Body of pancreas (tissue), 4 donors: ENCODE measurements around the gene MFAP5.

Source experiments
- CTCF ChIP-seq, 7 experiments: fragments of 450-650 bp in 4 of 7; fragments of 200-600 bp in 3 of 7; sonication (generic) in 3 of 7; IDR thresholded peaks; one replicate each; pipeline ENCODE4 v1.5.1; 2016 to 2019; ENCODE audit warnings: antibody characterized with exemption in 7 of 7
- POLR2A ChIP-seq, 3 donors: fragments of 450-650 bp; IDR thresholded peaks; one replicate each; pipeline ENCODE4 v1.6.1; 2016; ENCODE audit warnings: antibody characterized with exemption in 3 of 3, mild to moderate bottlenecking in 2 of 3

DNA sequence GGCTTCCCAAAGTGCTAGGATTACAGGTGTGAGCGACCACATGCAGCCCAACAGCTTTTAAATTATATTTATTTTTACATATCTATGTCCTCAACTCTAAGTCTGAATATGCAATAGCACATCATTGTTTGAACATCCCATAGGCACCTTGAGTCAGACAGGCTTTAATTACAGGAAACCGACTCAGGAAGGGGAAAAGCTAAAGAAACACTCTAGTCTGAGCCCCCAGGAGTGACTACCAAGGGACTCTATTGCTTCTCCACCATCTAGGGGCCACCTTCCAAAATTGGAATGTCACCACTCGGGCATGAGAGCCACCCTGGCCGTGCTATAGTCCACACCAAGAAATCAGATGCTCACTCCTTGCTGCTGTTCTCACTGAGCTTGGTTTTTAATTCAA lies 14.0 kb upstream of the MFAP5 start:
- TF ChIP-seq CTCF (IDR thresholded peaks at IDR 0.05) (no peak), POLR2A (IDR thresholded peaks at IDR 0.05) (no peak)
